HCT116 (cell line): ENCODE measurements around the gene DCHS1. TPM values are rescaled to one million over a fixed set of nuclear protein-coding genes. Genes with fewer than 3 reads are reported as not detected.

Source experiments
- ATAC-seq: fragments of 200-7000 bp; cut with Tn5 transposase; 2 replicates; pipeline ENCODE4 v1.9.1; 2020; ENCODE audit warnings: mild to moderate bottlenecking, moderate library complexity
- BruUV-seq: library from RNA; stranded (reverse); fragments of 400-500 nt; replicated peaks from 2 replicates; lab custom pipeline; 2021; lab: Mats Ljungman, UMichigan
- CTCF ChIA-PET: fragments of 300-600 bp; sonication (Branson Sonifier 250); formaldehyde crosslinking; loops from one replicate; lab custom pipeline; 2021; ENCODE audit warnings: antibody characterized with exemption; lab: Charles Lee
- POLR2A ChIA-PET: fragments of 300-600, 350-600 bp; sonication (Branson Sonifier 250); formaldehyde crosslinking; loops from one replicate; lab custom pipeline; 2021; ENCODE audit warnings: antibody characterized with exemption; lab: Charles Lee
- RAD21 ChIA-PET, 2 experiments: fragments of 300-600 bp; sonication (Branson Sonifier 250); formaldehyde crosslinking; loops; one replicate each; lab custom pipeline; 2023; ENCODE audit warnings: low total read pairs in 2 of 2; ENCODE audit not compliant: uncharacterized antibody in 2 of 2, unreplicated experiment in 2 of 2, low non-redundant PET in 1 of 2; lab: Charles Lee
- DNase-seq: peaks from one replicate; pipeline ENCODE4 v3.0.0-alpha.2; 2010; ENCODE audit warnings: low read depth, low spot score
- H2AFZ ChIP-seq: fragments of 200-600 bp; shearing (Covaris generic), sonication (generic); 2 replicates; pipeline ENCODE4 v1.6.1; 2017; ENCODE audit warnings: low read depth, mixed run types, mixed read lengths, antibody characterized with exemption, low read length; ENCODE audit not compliant: poor library complexity, severe bottlenecking
- H3K27ac ChIP-seq: 2 replicates; pipeline ENCODE4 v1.5.1; 2012; ENCODE audit warnings: low read depth, low read length
- H3K27me3 ChIP-seq: fragments of 200-600 bp; sonication (generic); 2 replicates; pipeline ENCODE4 v1.6.1; 2016; ENCODE audit warnings: mixed run types, low read length, mixed read lengths; ENCODE audit not compliant: insufficient read depth
- H3K36me3 ChIP-seq, 2 experiments: fragments of 200-500 bp in 1 of 2; fragments of 200-600 bp in 1 of 2; sonication (Bioruptor generic) in 1 of 2; sonication (generic) in 1 of 2; 2 replicates each; pipeline versions ENCODE4 v1.5.1 to v1.6.1; 2014 to 2016; ENCODE audit warnings: low read length in 2 of 2, inconsistent platforms in 1 of 2, mixed read lengths in 1 of 2, mixed run types in 1 of 2; ENCODE audit not compliant: insufficient read depth in 2 of 2, control insufficient read depth in 1 of 2
- H3K4me1 ChIP-seq, 2 experiments: fragments of 200-600 bp in 1 of 2; sonication (generic) in 1 of 2; 2 replicates each; pipeline versions ENCODE4 v1.5.1 to v1.6.1; 2012 to 2017; ENCODE audit warnings: low read length in 2 of 2, inconsistent platforms in 1 of 2, mild to moderate bottlenecking in 1 of 2, mixed read lengths in 1 of 2, mixed run types in 1 of 2, moderate library complexity in 1 of 2; ENCODE audit not compliant: insufficient read depth in 2 of 2, control insufficient read depth in 1 of 2
- H3K4me2 ChIP-seq: fragments of 200-600 bp; sonication (generic); 2 replicates; pipeline ENCODE4 v1.6.1; 2017; ENCODE audit warnings: mixed run types, low read length, mixed read lengths
- H3K4me3 ChIP-seq, 2 experiments: fragments of 200-600 bp in 1 of 2; sonication (generic) in 1 of 2; replicated peaks in 1 of 2; 2 replicates each; pipeline ENCODE4 v1.5.1; 2011 to 2016; ENCODE audit warnings: low read length in 2 of 2, control low read depth in 1 of 2, low read depth in 1 of 2, mild to moderate bottlenecking in 1 of 2, mixed read lengths in 1 of 2, mixed run types in 1 of 2
- H3K79me2 ChIP-seq: fragments of 200-600 bp; sonication (generic); 2 replicates; pipeline ENCODE4 v1.6.1; 2017; ENCODE audit warnings: mild to moderate bottlenecking, mixed run types, low read length, moderate library complexity, mixed read lengths; ENCODE audit not compliant: insufficient read depth
- H3K9ac ChIP-seq: fragments of 200-600 bp; sonication (generic); 2 replicates; pipeline ENCODE4 v1.6.1; 2016; ENCODE audit warnings: low read length, mixed read lengths
- H3K9me2 ChIP-seq: fragments of 200-600 bp; sonication (generic), shearing (Covaris generic); 2 replicates; pipeline ENCODE4 v1.6.1; 2017; ENCODE audit warnings: mixed run types, mild to moderate bottlenecking, moderate library complexity; ENCODE audit not compliant: insufficient read depth
- H3K9me3 ChIP-seq, 2 experiments: fragments of 200-500 bp in 1 of 2; fragments of 200-600 bp in 1 of 2; sonication (Bioruptor generic) in 1 of 2; sonication (generic) in 1 of 2; 2 replicates each; pipeline ENCODE4 v1.6.1; 2014 to 2017; ENCODE audit warnings: low read length in 2 of 2, mixed read lengths in 2 of 2, inconsistent platforms in 1 of 2, low read depth in 1 of 2, mild to moderate bottlenecking in 1 of 2, mixed run types in 1 of 2, moderate library complexity in 1 of 2; ENCODE audit not compliant: control insufficient read depth in 1 of 2, insufficient read depth in 1 of 2
- H4K20me1 ChIP-seq: fragments of 200-600 bp; sonication (generic), shearing (Covaris generic); 2 replicates; pipeline ENCODE4 v1.6.1; 2017; ENCODE audit warnings: mixed run types, mild to moderate bottlenecking, moderate library complexity; ENCODE audit not compliant: insufficient read depth
- ATF3 ChIP-seq: IDR thresholded peaks from 2 replicates; pipeline ENCODE4 v1.6.1; 2012
- CBX3 ChIP-seq: IDR thresholded peaks from 2 replicates; pipeline ENCODE4 v1.6.1; 2012; ENCODE audit warnings: low read depth
- CEBPB ChIP-seq: IDR thresholded peaks from 2 replicates; pipeline ENCODE4 v1.6.1; 2012; ENCODE audit warnings: low read depth
- ELF1 ChIP-seq: IDR thresholded peaks from 2 replicates; pipeline ENCODE4 v1.6.1; 2012; ENCODE audit warnings: low read depth, borderline replicate concordance
- EZH2phosphoT487 ChIP-seq: fragments of 200-600 bp; IDR thresholded peaks from 2 replicates; pipeline ENCODE4 v1.6.1; 2018; ENCODE audit warnings: antibody characterized with exemption, borderline replicate concordance
- POLR2A ChIP-seq: IDR thresholded peaks from 2 replicates; pipeline ENCODE4 v1.7.0; 2011; ENCODE audit warnings: borderline replicate concordance; ENCODE audit not compliant: insufficient read depth, insufficient read length; ENCODE audit errors: extremely low read depth
- POLR2AphosphoS5 ChIP-seq: IDR thresholded peaks from 2 replicates; pipeline ENCODE4 v1.6.1; 2011; ENCODE audit warnings: mild to moderate bottlenecking, low read depth, low read length, moderate library complexity
- RAD21 ChIP-seq: IDR thresholded peaks from 2 replicates; pipeline ENCODE4 v1.6.1; 2012; ENCODE audit warnings: low read depth, mild to moderate bottlenecking
- REST ChIP-seq: IDR thresholded peaks from 2 replicates; pipeline ENCODE4 v1.6.1; 2012; ENCODE audit warnings: low read depth
- SIN3A ChIP-seq: IDR thresholded peaks from 2 replicates; pipeline ENCODE4 v1.6.1; 2012; ENCODE audit warnings: low read depth
- SP1 ChIP-seq: IDR thresholded peaks from 2 replicates; pipeline ENCODE4 v1.6.1; 2012; ENCODE audit warnings: low read depth
- SRF ChIP-seq: IDR thresholded peaks from 2 replicates; pipeline ENCODE4 v1.6.1; 2012; ENCODE audit warnings: low read depth
- TCF7L2 ChIP-seq: IDR thresholded peaks from 2 replicates; pipeline ENCODE4 v1.7.0; 2011; ENCODE audit warnings: borderline replicate concordance, inconsistent platforms; ENCODE audit not compliant: insufficient read depth, insufficient read length; ENCODE audit errors: extremely low read depth
- YY1 ChIP-seq: IDR thresholded peaks from 2 replicates; pipeline ENCODE4 v1.6.1; 2011; ENCODE audit warnings: low read length, low read depth, moderate library complexity, mild to moderate bottlenecking; ENCODE audit not compliant: insufficient replicate concordance; ENCODE audit errors: extremely low read depth
- ZBTB33 ChIP-seq: IDR thresholded peaks from 2 replicates; pipeline ENCODE4 v1.6.1; 2011; ENCODE audit warnings: mild to moderate bottlenecking, low read length, moderate library complexity; ENCODE audit not compliant: insufficient replicate concordance; ENCODE audit errors: extremely low read depth
- ZFX ChIP-seq: fragments of 450-650 bp; IDR thresholded peaks from 2 replicates; pipeline ENCODE4 v1.6.1; 2017
- intact Hi-C: fragments of 100-400 bp; cut with micrococcal nuclease; formaldehyde crosslinking; loops from 2 replicates; pipeline ENCODE4 v1.10.0; 2022
- total RNA-seq: library from RNA; stranded (reverse); gene quantifications from one replicate; pipeline ENCODE4 v1.2.1, GENCODE V29; 2021; ENCODE audit not compliant: unreplicated experiment
- TF ChIP-seq, protein P1 (sequence below): IDR thresholded peaks from 2 replicates; pipeline ENCODE4 v1.6.1; 2012

Gene DCHS1
- total RNA-seq, 1 experiment from 2014 or later, result 0.30 TPM

DNA sequence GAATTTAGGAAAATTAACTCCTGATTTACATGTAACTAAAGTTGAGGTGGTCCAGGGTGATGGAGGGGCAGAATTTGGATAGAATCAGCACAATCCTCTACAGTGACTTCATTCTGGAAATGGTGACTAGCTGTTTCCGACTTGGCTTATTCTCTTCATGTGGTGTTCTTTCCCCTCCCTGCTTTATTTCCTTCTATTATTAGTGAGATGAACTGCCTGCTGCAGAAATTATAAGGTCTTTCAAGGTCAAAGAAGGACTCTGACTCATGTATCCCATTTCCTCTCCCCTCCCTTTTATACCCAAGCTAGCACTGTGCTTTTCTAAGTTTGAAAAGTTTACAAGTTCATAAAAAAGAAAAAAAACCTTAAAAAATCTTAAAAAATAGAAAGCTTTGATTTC lies 39.8 kb upstream of the DCHS1 start:
- TF ChIP-seq ZFX (no peak), TCF7L2 (no peak), RAD21 (no peak), YY1 (no peak), ZBTB33 (no peak), ATF3 (no peak), SIN3A (no peak), POLR2A (no peak), SRF (no peak), CEBPB (no peak), ELF1 (no peak), SP1 (no peak), POLR2AphosphoS5 (no peak), EZH2phosphoT487 (no peak), REST (no peak), CBX3 (no peak)
- TF ChIP-seq, protein P1, sequence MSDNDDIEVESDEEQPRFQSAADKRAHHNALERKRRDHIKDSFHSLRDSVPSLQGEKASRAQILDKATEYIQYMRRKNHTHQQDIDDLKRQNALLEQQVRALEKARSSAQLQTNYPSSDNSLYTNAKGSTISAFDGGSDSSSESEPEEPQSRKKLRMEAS, result no peak
- H3K27ac ChIP-seq, result no peak overlapping the region
- H3K4me3 ChIP-seq, result no peak overlapping the region
- H3K79me2 ChIP-seq, result no peaks in the 10 kb centered on the region
- H3K4me1 ChIP-seq, result peaks cover 0 to 11% of the 10 kb centered on the region in 2 experiments; a peak in 2 of 4 replicates
- RAD21 ChIA-PET, result no interaction called here
- H4K20me1 ChIP-seq, result no peaks in the 10 kb centered on the region
- no peak overlapping the region for H2AFZ ChIP-seq
- no peaks in the 10 kb centered on the region for H3K9me2 ChIP-seq
- H3K9me3 ChIP-seq, result no peaks in the 10 kb centered on the region
- CTCF ChIA-PET, result interaction anchor here (1.2 to 2.2 kb wide), 3 partner anchors 8 to 164 kb away, joined by 3 to 7 read pairs (median 4); partner anchors contain the start of gene MRPL17
- H3K36me3 ChIP-seq, result no peaks in the 10 kb centered on the region
- DNase-seq (no peak), ATAC-seq (no peak)
- POLR2A ChIA-PET, result no interaction called here
- no TSS peak for BruUV-seq
- no peak overlapping the region for H3K4me2 ChIP-seq
- no peaks in the 10 kb centered on the region for H3K27me3 ChIP-seq
- intact Hi-C loops, result no loop called here
- no peak overlapping the region for H3K9ac ChIP-seq
